ENCODE measurements around the gene ACSBG1.

ACSBG1 gene

DNA sequence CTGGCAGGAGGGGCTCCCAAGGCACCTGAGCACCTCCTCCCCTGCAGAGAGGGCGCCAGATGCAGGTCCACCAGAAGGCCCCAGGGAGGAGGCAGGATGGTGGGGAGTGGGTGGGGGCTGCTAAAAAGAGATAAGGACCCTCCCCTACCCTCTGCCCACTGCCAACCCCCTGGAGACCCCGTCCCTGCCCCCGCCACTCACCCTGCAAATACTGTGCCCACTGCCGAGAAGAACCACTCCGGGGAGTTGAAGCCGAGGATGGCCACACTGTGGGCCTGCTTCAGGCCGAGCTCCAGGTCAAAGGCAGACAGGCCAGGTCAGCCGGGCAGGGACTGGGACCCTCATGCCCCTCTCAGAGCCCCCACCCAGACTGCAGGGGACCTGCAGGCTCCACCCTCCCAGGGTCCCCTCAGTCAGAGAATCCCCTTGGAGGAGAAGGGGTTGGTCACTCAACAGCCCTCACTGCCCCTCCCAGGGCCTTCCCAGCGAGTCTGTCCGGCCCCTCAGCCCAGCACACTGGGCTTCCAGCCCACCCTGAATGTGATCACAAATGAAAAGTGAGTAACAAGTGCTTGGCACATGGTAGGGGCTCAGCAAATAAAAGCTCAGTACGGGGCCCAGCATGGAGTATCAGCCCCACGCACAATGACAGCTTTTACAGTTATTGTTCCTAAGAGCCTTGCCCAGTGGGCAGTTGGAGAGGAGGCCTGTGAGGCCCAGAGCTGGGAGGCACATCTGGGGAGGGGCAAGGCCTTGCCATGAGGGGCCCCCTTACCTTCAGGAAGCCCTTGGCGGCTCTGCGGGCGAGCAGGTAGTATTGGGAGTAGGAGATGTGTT is 40.4 kb downstream of the ACSBG1 start:
- H3K36me3 ChIP-seq (ENCODE audit: control insufficient read depth, insufficient read depth, low read length): no peaks in the 10 kb centered on the region
- no peak overlapping the region for H3K9ac ChIP-seq (ENCODE audit: low read depth, low read length)
- H3K4me1 ChIP-seq (ENCODE audit: control insufficient read depth, insufficient read depth, low read length): no peaks in the 10 kb centered on the region
- H3K27me3 ChIP-seq (ENCODE audit: control insufficient read depth, insufficient read depth, low read length): peaks cover 3% of the 10 kb centered on the region
- H3K9me3 ChIP-seq (ENCODE audit: control insufficient read depth, insufficient read depth, low read length): no peaks in the 10 kb centered on the region
- no peak overlapping the region for H3K4me3 ChIP-seq (ENCODE audit: low read depth, low read length)

- H3K36me3 ChIP-seq (ENCODE audit: control insufficient read depth, insufficient read depth, low read length): no peaks in the 10 kb centered on the region
- no peaks in the 10 kb centered on the region for H3K4me1 ChIP-seq (ENCODE audit: control insufficient read depth, insufficient read depth, low read length)
- no peaks in the 10 kb centered on the region for H3K9me3 ChIP-seq (ENCODE audit: control insufficient read depth, insufficient read depth, low read length)
- no peak overlapping the region for H3K4me3 ChIP-seq (ENCODE audit: low read depth, low read length)
- H3K27me3 ChIP-seq (ENCODE audit: control insufficient read depth, insufficient read depth, low read length): peaks cover 3% of the 10 kb centered on the region
- H3K9ac ChIP-seq (ENCODE audit: low read depth, low read length): no peak overlapping the region
Measured at GRCh38 chr15:78192826-78193594, 41.4 kb downstream of the ACSBG1 start.

DNA sequence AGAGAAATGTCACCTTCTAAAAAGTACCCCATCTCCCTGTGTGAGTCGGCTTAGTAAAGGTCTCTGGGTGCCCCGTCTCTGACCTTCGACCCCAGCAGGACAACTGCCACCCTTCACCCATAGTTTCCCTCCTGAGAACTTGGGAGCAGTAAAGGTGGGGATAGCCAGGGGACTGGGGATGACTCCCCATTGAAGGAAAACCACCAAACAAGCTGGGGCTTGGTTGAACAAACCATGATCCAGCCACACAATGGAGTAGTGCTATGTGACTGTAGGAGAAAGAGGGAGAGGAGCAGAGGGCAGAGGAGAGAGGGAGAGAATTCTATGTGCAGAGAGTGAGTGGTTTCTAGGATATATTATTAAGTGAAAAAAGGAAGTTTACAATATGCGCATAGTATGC is 51.5 kb downstream of the ACSBG1 start:
- H3K27me3 ChIP-seq (ENCODE audit: control insufficient read depth, insufficient read depth, low read length): no peaks in the 10 kb centered on the region
- no peaks in the 10 kb centered on the region for H3K36me3 ChIP-seq (ENCODE audit: control insufficient read depth, insufficient read depth, low read length)

DNA sequence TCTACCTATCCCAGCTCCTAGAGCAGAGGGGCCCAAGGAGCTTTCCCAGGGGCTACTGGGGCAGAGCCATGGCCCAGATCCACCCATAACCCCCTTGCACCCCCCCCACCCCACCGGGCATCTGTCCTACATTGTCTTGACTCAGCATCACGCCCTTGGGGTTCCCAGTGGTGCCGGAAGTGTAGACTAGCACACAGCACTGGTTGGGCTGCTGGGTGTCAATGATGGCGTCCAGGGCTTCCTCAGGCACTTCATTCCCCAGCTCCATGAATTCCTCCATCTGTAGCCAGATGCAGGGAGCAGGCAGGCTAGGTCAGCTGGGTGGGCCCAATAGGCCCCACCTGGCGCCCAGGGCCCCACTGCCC is 52.0 kb downstream of the ACSBG1 start:
- Histone ChIP-seq H3K4me3 (ENCODE audit: low read depth, low read length) (no peak overlapping the region), H3K4me1 (ENCODE audit: control insufficient read depth, insufficient read depth, low read length) (no peaks in the 10 kb centered on the region), H3K9me3 (ENCODE audit: control insufficient read depth, insufficient read depth, low read length) (no peaks in the 10 kb centered on the region), H3K27me3 (ENCODE audit: control insufficient read depth, insufficient read depth, low read length) (no peaks in the 10 kb centered on the region), H3K36me3 (ENCODE audit: control insufficient read depth, insufficient read depth, low read length) (no peaks in the 10 kb centered on the region), H3K9ac (ENCODE audit: low read depth, low read length) (no peak overlapping the region)

More for the DNA sequence above, 51.5 kb downstream of the ACSBG1 start:
- Histone ChIP-seq H3K9me3 (ENCODE audit: control insufficient read depth, insufficient read depth, low read length) (no peaks in the 10 kb centered on the region), H3K9ac (ENCODE audit: low read depth, low read length) (no peak overlapping the region), H3K4me1 (ENCODE audit: control insufficient read depth, insufficient read depth, low read length) (no peaks in the 10 kb centered on the region), H3K4me3 (ENCODE audit: low read depth, low read length) (no peak overlapping the region)

- no peaks in the 10 kb centered on the region for H3K27me3 ChIP-seq (ENCODE audit: control insufficient read depth, insufficient read depth, low read length)
- no peaks in the 10 kb centered on the region for H3K36me3 ChIP-seq (ENCODE audit: control insufficient read depth, insufficient read depth, low read length)
- no peak overlapping the region for H3K4me3 ChIP-seq (ENCODE audit: low read depth, low read length)
- H3K9me3 ChIP-seq (ENCODE audit: control insufficient read depth, insufficient read depth, low read length): no peaks in the 10 kb centered on the region
- H3K9ac ChIP-seq (ENCODE audit: low read depth, low read length): no peak overlapping the region
- no peaks in the 10 kb centered on the region for H3K4me1 ChIP-seq (ENCODE audit: control insufficient read depth, insufficient read depth, low read length)
Measured at GRCh38 chr15:78179906-78180305, 54.5 kb downstream of the ACSBG1 start.

GRCh38 chr15:78179286-78179840 is 55.0 kb downstream of the ACSBG1 start:
- no peak overlapping the region for H3K4me3 ChIP-seq (ENCODE audit: low read depth, low read length)
- H3K9me3 ChIP-seq (ENCODE audit: control insufficient read depth, insufficient read depth, low read length): no peaks in the 10 kb centered on the region

DNA sequence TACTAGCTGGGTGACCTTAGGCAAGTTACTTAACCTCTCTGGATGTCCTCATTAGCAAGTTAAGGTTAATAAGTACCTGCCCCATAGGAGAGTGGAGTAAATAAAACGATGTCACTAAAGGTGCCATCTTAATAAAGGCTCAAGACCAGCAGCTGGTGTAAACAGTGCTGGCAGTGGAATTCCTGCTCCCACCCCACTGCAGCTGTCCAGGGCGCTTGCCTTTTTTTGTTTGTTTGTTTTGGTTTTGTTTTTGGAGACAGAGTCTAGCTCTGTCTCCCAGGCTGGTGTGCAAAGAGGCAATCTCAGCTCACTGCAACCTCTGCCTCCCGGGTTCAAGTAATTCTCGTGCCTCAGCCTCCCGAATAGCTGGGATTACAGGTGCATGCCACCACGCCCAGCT is 56.3 kb downstream of the ACSBG1 start:
- Histone ChIP-seq H3K9me3 (ENCODE audit: control insufficient read depth, insufficient read depth, low read length) (no peaks in the 10 kb centered on the region), H3K9ac (ENCODE audit: low read depth, low read length) (no peak overlapping the region), H3K4me3 (ENCODE audit: low read depth, low read length) (no peak overlapping the region)

More at GRCh38 chr15:78179286-78179840, 55.0 kb downstream of the ACSBG1 start:
- Histone ChIP-seq H3K27me3 (ENCODE audit: control insufficient read depth, insufficient read depth, low read length) (no peaks in the 10 kb centered on the region), H3K36me3 (ENCODE audit: control insufficient read depth, insufficient read depth, low read length) (no peaks in the 10 kb centered on the region), H3K9ac (ENCODE audit: low read depth, low read length) (no peak overlapping the region), H3K4me1 (ENCODE audit: control insufficient read depth, insufficient read depth, low read length) (no peaks in the 10 kb centered on the region)

DNA sequence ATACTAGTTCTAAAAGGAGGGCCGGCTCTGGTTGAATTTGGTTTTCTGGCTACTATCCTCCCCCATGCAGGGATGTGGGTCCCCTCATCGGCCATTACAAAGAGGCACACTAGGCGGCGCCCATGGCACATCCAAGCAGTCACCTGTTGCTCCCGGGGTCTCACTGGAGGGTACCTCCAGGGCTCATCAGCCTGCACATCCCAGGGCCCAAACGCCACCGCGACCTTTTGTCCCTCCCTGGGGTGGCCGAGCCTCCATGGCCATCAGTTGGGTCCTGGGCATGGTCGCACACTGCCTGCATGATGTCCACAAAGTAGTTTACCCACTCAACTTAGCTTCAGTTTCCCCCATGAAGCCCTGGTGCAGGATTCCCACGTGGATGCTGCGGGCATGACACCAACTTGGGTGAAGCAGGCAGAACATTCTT is 56.9 kb downstream of the ACSBG1 start:
- Histone ChIP-seq H3K27me3 (ENCODE audit: control insufficient read depth, insufficient read depth, low read length) (no peaks in the 10 kb centered on the region), H3K9ac (ENCODE audit: low read depth, low read length) (no peak overlapping the region), H3K4me3 (ENCODE audit: low read depth, low read length) (no peak overlapping the region), H3K9me3 (ENCODE audit: control insufficient read depth, insufficient read depth, low read length) (no peaks in the 10 kb centered on the region), H3K4me1 (ENCODE audit: control insufficient read depth, insufficient read depth, low read length) (no peaks in the 10 kb centered on the region), H3K36me3 (ENCODE audit: control insufficient read depth, insufficient read depth, low read length) (no peaks in the 10 kb centered on the region)

More for the DNA sequence above, 56.3 kb downstream of the ACSBG1 start:
- Histone ChIP-seq H3K27me3 (ENCODE audit: control insufficient read depth, insufficient read depth, low read length) (no peaks in the 10 kb centered on the region), H3K36me3 (ENCODE audit: control insufficient read depth, insufficient read depth, low read length) (no peaks in the 10 kb centered on the region), H3K4me1 (ENCODE audit: control insufficient read depth, insufficient read depth, low read length) (no peaks in the 10 kb centered on the region)

DNA sequence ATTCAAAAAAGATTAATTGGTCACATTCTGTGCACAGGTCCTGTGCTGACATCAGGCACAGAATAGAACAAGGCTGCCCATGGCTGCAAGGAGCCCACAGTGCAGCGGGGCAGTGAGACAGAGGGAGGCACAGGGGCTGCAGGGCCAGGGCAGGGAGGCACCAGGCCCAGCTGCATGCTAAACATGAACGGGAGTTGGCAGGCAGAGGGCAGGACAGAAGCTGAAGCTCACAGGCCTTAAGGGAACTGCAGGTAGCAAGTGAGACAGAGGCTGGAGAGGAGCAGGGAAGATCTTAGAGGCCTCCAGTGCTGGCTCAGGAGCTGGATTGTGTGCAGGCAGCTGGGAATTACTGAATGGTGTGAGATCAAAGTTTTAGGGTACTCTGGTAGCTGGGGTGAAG is 59.0 kb downstream of the ACSBG1 start:
- no peaks in the 10 kb centered on the region for H3K9me3 ChIP-seq (ENCODE audit: control insufficient read depth, insufficient read depth, low read length)
- no peak overlapping the region for H3K9ac ChIP-seq (ENCODE audit: low read depth, low read length)
- H3K4me3 ChIP-seq (ENCODE audit: low read depth, low read length): no peak overlapping the region
- no peaks in the 10 kb centered on the region for H3K27me3 ChIP-seq (ENCODE audit: control insufficient read depth, insufficient read depth, low read length)
- H3K4me1 ChIP-seq (ENCODE audit: control insufficient read depth, insufficient read depth, low read length): no peaks in the 10 kb centered on the region
- H3K36me3 ChIP-seq (ENCODE audit: control insufficient read depth, insufficient read depth, low read length): peaks cover 9% of the 10 kb centered on the region

- no peak overlapping the region for H3K4me3 ChIP-seq (ENCODE audit: low read depth, low read length)
Measured at GRCh38 chr15:78174401-78174800, 60.0 kb downstream of the ACSBG1 start.

GRCh38 chr15:78171864-78172472 is 62.4 kb downstream of the ACSBG1 start:
- H3K4me1 ChIP-seq (ENCODE audit: control insufficient read depth, insufficient read depth, low read length): no peaks in the 10 kb centered on the region
- peaks cover 16% of the 10 kb centered on the region for H3K36me3 ChIP-seq (ENCODE audit: control insufficient read depth, insufficient read depth, low read length)
- no peaks in the 10 kb centered on the region for H3K27me3 ChIP-seq (ENCODE audit: control insufficient read depth, insufficient read depth, low read length)
- H3K4me3 ChIP-seq (ENCODE audit: low read depth, low read length): no peak overlapping the region
- H3K9me3 ChIP-seq (ENCODE audit: control insufficient read depth, insufficient read depth, low read length): no peaks in the 10 kb centered on the region
- no peak overlapping the region for H3K9ac ChIP-seq (ENCODE audit: low read depth, low read length)

More at GRCh38 chr15:78174401-78174800, 60.0 kb downstream of the ACSBG1 start:
- Histone ChIP-seq H3K9me3 (ENCODE audit: control insufficient read depth, insufficient read depth, low read length) (no peaks in the 10 kb centered on the region), H3K36me3 (ENCODE audit: control insufficient read depth, insufficient read depth, low read length) (peaks cover 13% of the 10 kb centered on the region), H3K4me1 (ENCODE audit: control insufficient read depth, insufficient read depth, low read length) (no peaks in the 10 kb centered on the region), H3K27me3 (ENCODE audit: control insufficient read depth, insufficient read depth, low read length) (no peaks in the 10 kb centered on the region), H3K9ac (ENCODE audit: low read depth, low read length) (no peak overlapping the region)
